ENCODE data around the gene ZNF750. TPM values are rescaled to one million over a fixed set of nuclear protein-coding genes. Genes with fewer than 3 reads are reported as not detected.

ZNF750 gene
- total RNA-seq, 1 experiment from 2014 or later = not detected

DNA sequence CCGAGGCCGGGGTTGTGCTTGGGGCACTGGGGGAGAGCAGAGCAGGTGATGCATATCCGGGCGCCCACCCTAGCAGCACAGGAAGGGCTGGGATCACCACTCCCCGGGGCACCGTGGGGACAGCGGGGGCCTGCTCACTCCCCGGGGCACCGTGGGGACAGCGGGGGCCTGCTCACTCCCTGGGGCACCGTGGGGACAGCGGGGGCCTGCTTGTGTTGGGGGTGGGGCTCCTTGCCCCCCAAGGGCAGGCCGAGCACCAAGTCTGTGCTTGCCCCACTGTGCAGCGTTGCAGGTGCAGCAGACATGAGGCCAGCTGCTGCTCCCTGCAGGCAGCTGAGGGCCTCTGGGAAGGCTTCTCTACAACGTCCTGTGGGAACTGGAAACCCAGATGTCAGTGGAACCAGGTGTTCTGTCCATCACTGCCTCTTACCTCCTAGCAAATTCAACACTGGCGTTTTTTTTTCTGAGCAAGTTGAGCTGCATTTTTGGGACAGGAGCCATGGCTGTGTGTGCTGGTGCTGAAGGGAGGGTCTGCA is 25.0 kb upstream of the ZNF750 start:
- Histone ChIP-seq H3K36me3 (ENCODE audit: control insufficient read depth, insufficient read depth, low read length) (no peaks in the 10 kb centered on the region), H3K4me3 (ENCODE audit: low read depth in 2 of 2, low read length in 2 of 2) (no peak overlapping the region), H3K27ac (ENCODE audit: low read length) (no peak overlapping the region), H3K9me3 (ENCODE audit: control insufficient read depth, insufficient read depth, low read depth, low read length) (no peaks in the 10 kb centered on the region), H3K4me1 (ENCODE audit: control insufficient read depth, insufficient read depth, low read length) (peaks cover 12% of the 10 kb centered on the region), H3K27me3 (ENCODE audit: control insufficient read depth, insufficient read depth, low read length) (no peaks in the 10 kb centered on the region)
- ATAC-seq (no peak), DNase-seq (ENCODE audit: low read depth, low spot score) (no peak)
- intact Hi-C loops (cut with micrococcal nuclease; ENCODE audit: unreplicated experiment) (no loop called here), in situ Hi-C loops (cut with HindIII; ENCODE audit: low pct_unique_long_range_greater_than_20kb, low sequenced_read_pairs) (no loop called here)
- POLR2A ChIA-PET = no interaction called here
- CTCF ChIA-PET = interaction anchor here (0.6 kb wide), 1 partner anchor 56 kb away, joined by 7 read pairs; no protein-coding TSS in a partner anchor
- TF ChIP-seq POLR2AphosphoS5 (IDR thresholded peaks at IDR 0.05; ENCODE audit: low read depth, low read length) = no peak
- TF ChIP-seq, protein P1, sequence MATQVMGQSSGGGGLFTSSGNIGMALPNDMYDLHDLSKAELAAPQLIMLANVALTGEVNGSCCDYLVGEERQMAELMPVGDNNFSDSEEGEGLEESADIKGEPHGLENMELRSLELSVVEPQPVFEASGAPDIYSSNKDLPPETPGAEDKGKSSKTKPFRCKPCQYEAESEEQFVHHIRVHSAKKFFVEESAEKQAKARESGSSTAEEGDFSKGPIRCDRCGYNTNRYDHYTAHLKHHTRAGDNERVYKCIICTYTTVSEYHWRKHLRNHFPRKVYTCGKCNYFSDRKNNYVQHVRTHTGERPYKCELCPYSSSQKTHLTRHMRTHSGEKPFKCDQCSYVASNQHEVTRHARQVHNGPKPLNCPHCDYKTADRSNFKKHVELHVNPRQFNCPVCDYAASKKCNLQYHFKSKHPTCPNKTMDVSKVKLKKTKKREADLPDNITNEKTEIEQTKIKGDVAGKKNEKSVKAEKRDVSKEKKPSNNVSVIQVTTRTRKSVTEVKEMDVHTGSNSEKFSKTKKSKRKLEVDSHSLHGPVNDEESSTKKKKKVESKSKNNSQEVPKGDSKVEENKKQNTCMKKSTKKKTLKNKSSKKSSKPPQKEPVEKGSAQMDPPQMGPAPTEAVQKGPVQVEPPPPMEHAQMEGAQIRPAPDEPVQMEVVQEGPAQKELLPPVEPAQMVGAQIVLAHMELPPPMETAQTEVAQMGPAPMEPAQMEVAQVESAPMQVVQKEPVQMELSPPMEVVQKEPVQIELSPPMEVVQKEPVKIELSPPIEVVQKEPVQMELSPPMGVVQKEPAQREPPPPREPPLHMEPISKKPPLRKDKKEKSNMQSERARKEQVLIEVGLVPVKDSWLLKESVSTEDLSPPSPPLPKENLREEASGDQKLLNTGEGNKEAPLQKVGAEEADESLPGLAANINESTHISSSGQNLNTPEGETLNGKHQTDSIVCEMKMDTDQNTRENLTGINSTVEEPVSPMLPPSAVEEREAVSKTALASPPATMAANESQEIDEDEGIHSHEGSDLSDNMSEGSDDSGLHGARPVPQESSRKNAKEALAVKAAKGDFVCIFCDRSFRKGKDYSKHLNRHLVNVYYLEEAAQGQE (IDR thresholded peaks at IDR 0.05; ENCODE audit: insufficient read depth in 1 of 2, low read depth in 2 of 2, low read length in 1 of 2) = no peak
- no peak for TF ChIP-seq SIN3A (IDR thresholded peaks at IDR 0.05; ENCODE audit: borderline replicate concordance, insufficient read depth, low read depth, low read length)
- no peak for TF ChIP-seq TCF7L2 (IDR thresholded peaks at IDR 0.05; ENCODE audit: low read depth, low read length)
- TF ChIP-seq, protein P2, sequence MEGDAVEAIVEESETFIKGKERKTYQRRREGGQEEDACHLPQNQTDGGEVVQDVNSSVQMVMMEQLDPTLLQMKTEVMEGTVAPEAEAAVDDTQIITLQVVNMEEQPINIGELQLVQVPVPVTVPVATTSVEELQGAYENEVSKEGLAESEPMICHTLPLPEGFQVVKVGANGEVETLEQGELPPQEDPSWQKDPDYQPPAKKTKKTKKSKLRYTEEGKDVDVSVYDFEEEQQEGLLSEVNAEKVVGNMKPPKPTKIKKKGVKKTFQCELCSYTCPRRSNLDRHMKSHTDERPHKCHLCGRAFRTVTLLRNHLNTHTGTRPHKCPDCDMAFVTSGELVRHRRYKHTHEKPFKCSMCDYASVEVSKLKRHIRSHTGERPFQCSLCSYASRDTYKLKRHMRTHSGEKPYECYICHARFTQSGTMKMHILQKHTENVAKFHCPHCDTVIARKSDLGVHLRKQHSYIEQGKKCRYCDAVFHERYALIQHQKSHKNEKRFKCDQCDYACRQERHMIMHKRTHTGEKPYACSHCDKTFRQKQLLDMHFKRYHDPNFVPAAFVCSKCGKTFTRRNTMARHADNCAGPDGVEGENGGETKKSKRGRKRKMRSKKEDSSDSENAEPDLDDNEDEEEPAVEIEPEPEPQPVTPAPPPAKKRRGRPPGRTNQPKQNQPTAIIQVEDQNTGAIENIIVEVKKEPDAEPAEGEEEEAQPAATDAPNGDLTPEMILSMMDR (IDR thresholded peaks at IDR 0.05) = no peak
- BruUV-seq (replicated peaks) = no TSS peak

DNA sequence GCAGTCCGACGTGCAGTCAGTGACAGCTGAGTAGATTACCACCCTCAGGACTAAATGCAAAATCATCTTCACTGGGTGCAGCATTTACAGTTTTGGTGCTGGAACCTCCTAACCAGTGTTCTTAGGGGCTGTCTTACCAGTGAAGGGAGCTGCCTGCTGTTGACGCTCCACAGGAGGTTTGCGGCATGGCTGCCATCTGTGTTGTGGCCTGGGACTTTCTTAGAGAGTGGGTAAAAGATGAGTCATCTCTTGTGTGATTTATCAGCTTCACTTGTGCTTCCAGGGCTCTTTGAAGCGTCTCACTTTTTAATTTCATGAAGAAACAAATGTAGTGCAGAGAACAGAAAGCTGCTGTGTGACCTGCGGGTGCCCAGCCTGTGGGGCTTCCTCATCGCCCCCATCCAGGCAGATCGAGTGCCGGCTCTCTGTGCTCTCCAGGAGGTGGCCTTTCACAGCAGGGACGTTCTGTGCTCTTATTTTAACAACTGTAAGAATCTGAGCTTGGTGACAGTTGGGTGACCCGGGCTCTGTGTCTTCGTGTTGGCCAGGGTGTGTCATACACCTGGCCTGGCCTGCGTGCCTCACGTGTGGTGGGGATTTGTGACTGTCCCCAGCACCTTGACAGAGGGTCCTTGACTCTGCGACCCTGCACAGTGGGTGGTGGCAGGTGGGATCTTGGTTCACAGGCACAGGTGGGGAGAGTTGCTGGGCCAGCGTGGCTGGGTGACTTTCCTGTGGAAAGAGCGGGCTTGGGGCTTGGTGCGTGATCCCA is 24.3 kb upstream of the ZNF750 start:
- H3K4me3 ChIP-seq (ENCODE audit: low read depth in 2 of 2, low read length in 2 of 2) = no peak overlapping the region
- H3K9me3 ChIP-seq (ENCODE audit: control insufficient read depth, insufficient read depth, low read depth, low read length) = no peaks in the 10 kb centered on the region
- ChIA-PET CTCF (no interaction called here), POLR2A (no interaction called here)
- H3K36me3 ChIP-seq (ENCODE audit: control insufficient read depth, insufficient read depth, low read length) = no peaks in the 10 kb centered on the region
- no TSS peak for BruUV-seq (replicated peaks)
- H3K27ac ChIP-seq (ENCODE audit: low read length) = no peak overlapping the region
- TF ChIP-seq TCF7L2 (IDR thresholded peaks at IDR 0.05; ENCODE audit: low read depth, low read length) (no peak), SIN3A (IDR thresholded peaks at IDR 0.05; ENCODE audit: borderline replicate concordance, insufficient read depth, low read depth, low read length) (no peak), POLR2AphosphoS5 (IDR thresholded peaks at IDR 0.05; ENCODE audit: low read depth, low read length) (no peak)
- TF ChIP-seq, protein P2 (IDR thresholded peaks at IDR 0.05) = no peak
- TF ChIP-seq, protein P1 (IDR thresholded peaks at IDR 0.05; ENCODE audit: insufficient read depth in 1 of 2, low read depth in 2 of 2, low read length in 1 of 2) = no peak
- no peaks in the 10 kb centered on the region for H3K27me3 ChIP-seq (ENCODE audit: control insufficient read depth, insufficient read depth, low read length)
- H3K4me1 ChIP-seq (ENCODE audit: control insufficient read depth, insufficient read depth, low read length) = peaks cover 17% of the 10 kb centered on the region
- no peak for DNase-seq (ENCODE audit: low read depth, low spot score)
- ATAC-seq = peak; percentile 59
- intact Hi-C loops (cut with micrococcal nuclease; ENCODE audit: unreplicated experiment) = no loop called here
- in situ Hi-C loops (cut with HindIII; ENCODE audit: low pct_unique_long_range_greater_than_20kb, low sequenced_read_pairs) = no loop called here

Measured in Panc1 (cell line).